Smooth muscle cell (in vitro differentiated cells): ENCODE results near the gene MYO1H. TPM values are rescaled to one million over a fixed set of nuclear protein-coding genes. Genes with fewer than 3 reads are reported as not detected.

Experiments
- DNase-seq: peaks from one replicate; lab custom pipeline; 2025; ENCODE audit not compliant: unreplicated experiment; lab: John Stamatoyannopoulos, UW
- H2AFZ ChIP-seq: fragments of 200-600 bp; sonication (generic); 2 replicates; pipeline ENCODE4 v1.6.0; 2016; ENCODE audit warnings: antibody characterized with exemption, low read depth, mild to moderate bottlenecking
- H3F3A ChIP-seq: fragments of 200-600 bp; sonication (generic); 2 replicates; pipeline ENCODE4 v1.6.0; 2017; ENCODE audit warnings: antibody characterized with exemption, low read depth
- H3K27ac ChIP-seq: fragments of 200-600 bp; sonication (generic); 2 replicates; pipeline ENCODE4 v1.5.1; 2016; ENCODE audit warnings: low read depth, mild to moderate bottlenecking
- H3K27me3 ChIP-seq: fragments of 200-600 bp; sonication (generic); 2 replicates; pipeline ENCODE4 v1.6.1; 2016; ENCODE audit warnings: low read depth, mild to moderate bottlenecking
- H3K36me3 ChIP-seq: fragments of 200-600 bp; sonication (generic); 2 replicates; pipeline ENCODE4 v1.5.1; 2016; ENCODE audit warnings: low read depth
- H3K4me1 ChIP-seq: fragments of 200-600 bp; sonication (generic); 2 replicates; pipeline ENCODE4 v1.5.1; 2016; ENCODE audit warnings: low read depth
- H3K4me2 ChIP-seq: fragments of 200-600 bp; sonication (generic); 2 replicates; pipeline ENCODE4 v1.6.0; 2016; ENCODE audit warnings: mild to moderate bottlenecking
- H3K4me3 ChIP-seq: fragments of 200-600 bp; sonication (generic); 2 replicates; pipeline ENCODE4 v1.5.1; 2016; ENCODE audit warnings: mild to moderate bottlenecking
- H3K79me2 ChIP-seq: fragments of 200-600 bp; sonication (generic); 2 replicates; pipeline ENCODE4 v1.6.0; 2016; ENCODE audit warnings: low read depth, mild to moderate bottlenecking
- H3K9ac ChIP-seq: fragments of 200-600 bp; sonication (generic); 2 replicates; pipeline ENCODE4 v1.6.0; 2016; ENCODE audit warnings: low read depth
- H3K9me3 ChIP-seq: fragments of 200-600 bp; sonication (generic); replicated peaks from 2 replicates; pipeline ENCODE4 v1.5.1; 2016; ENCODE audit warnings: low read depth
- H4K20me1 ChIP-seq: fragments of 200-600 bp; sonication (generic); 2 replicates; pipeline ENCODE4 v1.6.0; 2016; ENCODE audit warnings: low read depth
- WGBS: methylation state at CpG from one replicate; pipeline ENCODE4 v1.1.7; 2016; ENCODE audit warnings: low lambda C conversion rate; 5-methylcytosine and 5-hydroxymethylcytosine counted together
- polyA plus RNA-seq: library from polyadenylated mRNA; unstranded; fragments of >200 nt; fragmentation: Nextera tagmentation; extraction: Ambion mirVana; gene quantifications from 2 replicates; pipeline ENCODE4 v1.2.1, GENCODE V29; 2016
- total RNA-seq: library from RNA; depleted of rRNA; stranded (reverse); fragments of >200 nt; gene quantifications from 2 replicates; pipeline ENCODE4 v1.2.3, GENCODE V29; 2014
- TF ChIP-seq, protein P1 (sequence below): fragments of 200-600 bp; sonication (generic); IDR thresholded peaks from 2 replicates; pipeline ENCODE4 v1.5.1; 2017; ENCODE audit warnings: borderline replicate concordance, mild to moderate bottlenecking, antibody characterized with exemption; ENCODE audit not compliant: insufficient read depth, poor library complexity, severe bottlenecking

The MYO1H gene
- total and polyA plus RNA-seq, 2 experiments from 2014 or later, result 0.03 to 2.3 TPM

DNA sequence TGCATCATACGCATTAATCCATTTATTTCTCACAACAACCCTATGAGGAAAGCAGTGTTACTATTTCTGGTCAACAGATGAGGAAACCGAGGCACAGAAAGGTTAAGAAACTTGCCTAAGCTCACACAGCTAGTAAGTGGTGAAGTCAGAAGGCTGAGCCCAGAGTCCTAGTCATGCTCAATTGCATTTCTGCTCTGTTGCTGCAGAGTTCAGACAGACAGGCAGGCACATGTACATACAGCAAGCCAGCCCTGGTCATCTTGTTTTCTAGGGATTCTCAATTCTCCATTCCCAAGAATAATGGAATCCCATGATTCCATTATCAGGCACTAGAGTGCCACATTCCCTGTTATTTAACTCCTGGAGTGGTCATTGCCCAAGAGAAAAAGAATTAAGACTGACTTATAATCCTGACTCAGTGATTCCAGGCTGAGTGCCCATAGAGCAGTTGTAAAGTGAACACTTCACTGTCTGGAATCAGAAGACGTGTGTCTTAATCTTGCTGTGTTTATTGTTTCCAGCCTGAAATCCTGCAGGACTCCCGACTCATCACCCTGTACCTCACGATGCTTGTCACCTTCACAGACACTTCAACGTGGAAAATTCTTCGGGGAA, 140.5 kb downstream of the MYO1H start:
- Histone ChIP-seq H3K9ac (no peak overlapping the region), H3K79me2 (no peaks in the 10 kb centered on the region), H3K9me3 (no peaks in the 10 kb centered on the region), H3K4me3 (no peak overlapping the region), H3K27me3 (no peaks in the 10 kb centered on the region), H2AFZ (no peak overlapping the region), H3F3A (no peaks in the 10 kb centered on the region), H3K27ac (no peak overlapping the region), H3K4me2 (no peak overlapping the region), H4K20me1 (no peaks in the 10 kb centered on the region), H3K36me3 (peaks cover 28% of the 10 kb centered on the region), H3K4me1 (no peaks in the 10 kb centered on the region)
- no peak for DNase-seq
- TF ChIP-seq, protein P1, sequence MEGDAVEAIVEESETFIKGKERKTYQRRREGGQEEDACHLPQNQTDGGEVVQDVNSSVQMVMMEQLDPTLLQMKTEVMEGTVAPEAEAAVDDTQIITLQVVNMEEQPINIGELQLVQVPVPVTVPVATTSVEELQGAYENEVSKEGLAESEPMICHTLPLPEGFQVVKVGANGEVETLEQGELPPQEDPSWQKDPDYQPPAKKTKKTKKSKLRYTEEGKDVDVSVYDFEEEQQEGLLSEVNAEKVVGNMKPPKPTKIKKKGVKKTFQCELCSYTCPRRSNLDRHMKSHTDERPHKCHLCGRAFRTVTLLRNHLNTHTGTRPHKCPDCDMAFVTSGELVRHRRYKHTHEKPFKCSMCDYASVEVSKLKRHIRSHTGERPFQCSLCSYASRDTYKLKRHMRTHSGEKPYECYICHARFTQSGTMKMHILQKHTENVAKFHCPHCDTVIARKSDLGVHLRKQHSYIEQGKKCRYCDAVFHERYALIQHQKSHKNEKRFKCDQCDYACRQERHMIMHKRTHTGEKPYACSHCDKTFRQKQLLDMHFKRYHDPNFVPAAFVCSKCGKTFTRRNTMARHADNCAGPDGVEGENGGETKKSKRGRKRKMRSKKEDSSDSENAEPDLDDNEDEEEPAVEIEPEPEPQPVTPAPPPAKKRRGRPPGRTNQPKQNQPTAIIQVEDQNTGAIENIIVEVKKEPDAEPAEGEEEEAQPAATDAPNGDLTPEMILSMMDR, result no peak
- 85% methylated on average over 7 of the region's 7 CpGs for WGBS

DNA sequence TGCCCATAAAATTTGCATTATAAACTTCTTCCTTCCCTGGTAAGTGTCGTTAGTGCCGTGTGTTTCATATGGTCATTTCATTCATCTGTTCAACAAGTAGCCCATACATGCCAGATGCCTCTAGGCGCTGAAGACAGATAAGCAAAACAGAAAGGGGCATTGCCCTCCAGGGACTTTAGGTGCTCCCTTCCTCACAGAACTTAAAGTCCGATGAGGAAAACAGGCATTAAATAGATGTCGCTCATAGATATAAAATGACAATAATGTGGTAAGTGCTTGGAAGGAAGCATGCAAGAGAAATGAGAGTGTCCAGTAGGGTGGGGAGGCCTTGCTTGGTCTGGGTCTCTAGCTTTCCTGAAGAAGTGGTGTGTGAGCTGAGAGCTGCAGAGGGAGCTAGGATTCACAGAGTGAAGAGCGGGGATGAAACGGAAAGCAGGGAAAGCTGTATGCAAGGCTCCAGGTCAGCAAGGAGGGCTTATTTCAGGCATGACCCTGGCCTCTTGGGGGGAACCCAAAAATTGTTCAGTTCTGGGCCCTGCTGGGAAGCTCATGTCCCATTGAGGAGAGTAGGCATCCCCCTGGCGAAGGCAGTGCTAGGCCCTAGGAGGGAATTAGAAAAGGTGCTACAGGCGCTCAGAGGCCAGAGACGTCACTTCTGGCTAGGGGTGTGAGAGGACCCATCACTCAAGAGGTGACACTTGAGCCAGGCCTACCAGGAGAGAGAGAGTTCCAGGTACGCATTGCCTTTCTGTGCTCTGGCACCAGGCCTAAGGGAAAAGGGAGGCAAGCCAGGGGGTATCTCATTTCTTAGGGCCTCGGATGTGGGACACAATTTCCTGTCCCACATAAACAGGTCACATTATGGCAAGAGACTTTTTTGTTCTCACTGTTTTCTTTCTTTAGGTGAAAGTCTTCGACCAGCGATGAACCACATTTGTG, 141.6 kb downstream of the MYO1H start:
- no peak overlapping the region for H3K9ac ChIP-seq
- peaks cover 28% of the 10 kb centered on the region for H3K36me3 ChIP-seq
- H4K20me1 ChIP-seq, result no peaks in the 10 kb centered on the region
- TF ChIP-seq, protein P1, result no peak
- H3K4me1 ChIP-seq, result no peaks in the 10 kb centered on the region
- WGBS, result 95% methylated on average over 14 of the region's 14 CpGs
- H3K4me2 ChIP-seq, result no peak overlapping the region
- no peaks in the 10 kb centered on the region for H3F3A ChIP-seq
- no peak overlapping the region for H2AFZ ChIP-seq
- H3K27ac ChIP-seq, result no peak overlapping the region
- no peaks in the 10 kb centered on the region for H3K27me3 ChIP-seq
- H3K4me3 ChIP-seq, result no peak overlapping the region
- no peak for DNase-seq
- no peaks in the 10 kb centered on the region for H3K79me2 ChIP-seq
- H3K9me3 ChIP-seq, result no peaks in the 10 kb centered on the region

DNA sequence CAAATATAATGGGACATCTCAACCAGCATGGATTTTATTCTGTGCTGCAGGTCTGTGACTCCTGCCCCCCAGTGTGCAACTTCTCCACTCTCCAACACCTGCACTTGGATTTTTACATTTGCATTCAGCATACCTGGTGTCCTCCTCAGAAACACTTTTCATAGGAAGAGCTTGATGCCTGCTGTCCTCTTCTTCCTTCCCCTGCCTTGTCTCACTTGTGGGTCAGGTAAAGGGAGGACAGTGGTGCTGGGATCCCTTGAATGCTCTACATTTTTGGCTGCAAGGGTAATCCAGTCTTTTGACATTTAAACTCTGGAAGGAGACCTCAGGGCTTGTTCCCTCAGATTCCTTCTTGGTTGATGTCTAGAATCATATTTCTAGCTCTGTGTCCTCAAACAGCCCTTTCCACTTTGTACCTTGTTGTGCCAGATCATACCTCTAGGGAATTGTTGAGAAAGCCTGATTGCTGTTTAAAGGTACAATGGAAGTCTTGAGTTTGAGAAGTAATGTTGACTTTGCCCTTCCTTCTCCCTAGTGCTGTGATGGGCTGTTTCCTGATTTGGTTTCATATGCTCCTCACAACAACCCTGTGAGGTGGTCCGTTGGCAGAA, 142.4 kb downstream of the MYO1H start:
- H3F3A ChIP-seq, result no peaks in the 10 kb centered on the region
- no peaks in the 10 kb centered on the region for H3K79me2 ChIP-seq
- H3K9me3 ChIP-seq, result no peaks in the 10 kb centered on the region
- 96% methylated on average over 1 of the region's 1 CpG for WGBS
- H3K36me3 ChIP-seq, result peaks cover 35% of the 10 kb centered on the region
- H3K4me1 ChIP-seq, result no peaks in the 10 kb centered on the region
- H2AFZ ChIP-seq, result no peak overlapping the region
- DNase-seq, result no peak
- H3K4me3 ChIP-seq, result no peak overlapping the region
- no peak overlapping the region for H3K4me2 ChIP-seq
- H4K20me1 ChIP-seq, result no peaks in the 10 kb centered on the region
- H3K27me3 ChIP-seq, result no peaks in the 10 kb centered on the region
- H3K27ac ChIP-seq, result no peak overlapping the region
- TF ChIP-seq, protein P1, result no peak
- no peak overlapping the region for H3K9ac ChIP-seq
